NCI-H1105 treated with DMSO at 0.1 percent for 48 hours (cell line): ENCODE data around the gene SLC6A20.
A peak's percentile ranks its signal among the peaks of the same experiment; 100 is the strongest.

ENCODE experiments used
- DNase-seq: peaks from one replicate; lab custom pipeline; 2025; lab: John Stamatoyannopoulos, UW

Gene SLC6A20

GRCh38 chr3:45778761-45779201 is 17.6 kb downstream of the SLC6A20 start:
- no peak for DNase-seq

- DNase-seq: no peak
Observed at GRCh38 chr3:45777746-45778386, 18.5 kb downstream of the SLC6A20 start.

- no peak for DNase-seq
Observed at GRCh38 chr3:45777111-45777745, 19.1 kb downstream of the SLC6A20 start.

- peak; percentile 77 for DNase-seq
Observed at GRCh38 chr3:45776611-45777010, 19.7 kb downstream of the SLC6A20 start.

- DNase-seq: no peak
Observed at GRCh38 chr3:45776301-45776595, 20.1 kb downstream of the SLC6A20 start.

GRCh38 chr3:45775571-45776300 is 20.6 kb downstream of the SLC6A20 start:
- DNase-seq: no peak

- no peak for DNase-seq
Observed at GRCh38 chr3:45774581-45775521, 21.5 kb downstream of the SLC6A20 start.

GRCh38 chr3:45773714-45774449 is 22.5 kb downstream of the SLC6A20 start:
- DNase-seq: no peak

GRCh38 chr3:45773072-45773471 is 23.3 kb downstream of the SLC6A20 start:
- no peak for DNase-seq

- no peak for DNase-seq
Observed at GRCh38 chr3:45772341-45773035, 23.8 kb downstream of the SLC6A20 start.

- DNase-seq: no peak
Observed at GRCh38 chr3:45771831-45772230, 24.5 kb downstream of the SLC6A20 start.

GRCh38 chr3:45771166-45771775 is 25.1 kb downstream of the SLC6A20 start:
- DNase-seq: no peak

- no peak for DNase-seq
Observed at GRCh38 chr3:45765958-45766357, 30.4 kb downstream of the SLC6A20 start.

GRCh38 chr3:45765266-45765851 is 31.0 kb downstream of the SLC6A20 start:
- no peak for DNase-seq

GRCh38 chr3:45763303-45763675 is 33.0 kb downstream of the SLC6A20 start:
- DNase-seq: no peak

GRCh38 chr3:45762647-45763302 is 33.6 kb downstream of the SLC6A20 start:
- DNase-seq: no peak

- DNase-seq: no peak
Observed at GRCh38 chr3:45761831-45762230, 34.5 kb downstream of the SLC6A20 start.

- DNase-seq: peak; percentile 43
Observed at GRCh38 chr3:45760878-45761711, 35.2 kb downstream of the SLC6A20 start.

GRCh38 chr3:45759851-45760250 is 36.5 kb downstream of the SLC6A20 start:
- DNase-seq: no peak
